Umbilical cord (tissue), 2 donors: ENCODE data around the gene CEP19. TPM values are rescaled to one million over a fixed set of nuclear protein-coding genes. Genes with fewer than 3 reads are reported as not detected.

Experiments used
- DNase-seq: peaks from one replicate; pipeline ENCODE4 v3.0.0-alpha.2; 2015; ENCODE audit warnings: low spot score
- total RNA-seq: library from RNA; depleted of rRNA; stranded (reverse); fragments of >200 nt; gene quantifications from one replicate; pipeline ENCODE4 v1.2.3, GENCODE V29; 2014; ENCODE audit warnings: low replicate concordance; ENCODE audit not compliant: insufficient read depth

The CEP19 gene
- total RNA-seq, 1 donor from 2014 or later: 7.2 TPM

DNA sequence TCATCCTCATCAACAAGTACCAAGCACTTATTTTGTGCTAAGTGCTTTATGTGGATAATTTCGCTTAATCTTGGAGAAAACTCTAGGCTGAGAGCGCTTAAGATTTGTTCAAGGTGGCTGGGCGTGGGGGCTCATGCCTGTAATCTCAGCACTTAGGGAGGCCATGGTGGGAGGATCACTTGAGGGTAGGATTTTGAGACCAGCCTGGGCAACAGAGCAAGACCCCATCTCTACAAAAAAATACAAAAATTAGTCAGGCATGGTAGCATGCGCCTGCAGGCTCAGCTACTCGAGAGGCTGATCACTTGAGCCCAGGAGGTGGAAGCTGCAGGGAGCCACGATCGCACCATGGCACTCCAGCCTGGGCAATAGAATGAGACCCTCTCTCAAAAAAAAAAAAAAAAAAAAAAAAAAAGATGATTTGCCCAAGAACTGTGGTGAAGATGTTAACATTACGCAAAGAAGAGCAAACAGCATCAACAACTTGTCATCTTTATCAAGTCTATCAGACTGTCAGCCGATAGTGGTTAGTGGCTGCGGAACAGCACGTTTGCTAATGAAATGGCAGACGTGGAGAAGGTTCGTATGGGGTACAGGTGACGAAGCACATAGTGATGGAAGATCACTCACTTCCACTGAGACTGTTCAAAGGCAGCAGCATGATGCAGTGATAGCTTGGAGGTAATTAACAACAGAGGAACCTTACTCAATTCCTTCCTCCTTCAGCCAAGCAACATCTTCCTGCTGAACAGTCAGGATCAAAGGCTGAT, 44.8 kb downstream of the CEP19 start:
- no peak for DNase-seq

- DNase-seq: no peak
Observed at GRCh38 chr3:196666001-196666867, 45.8 kb downstream of the CEP19 start.

DNA sequence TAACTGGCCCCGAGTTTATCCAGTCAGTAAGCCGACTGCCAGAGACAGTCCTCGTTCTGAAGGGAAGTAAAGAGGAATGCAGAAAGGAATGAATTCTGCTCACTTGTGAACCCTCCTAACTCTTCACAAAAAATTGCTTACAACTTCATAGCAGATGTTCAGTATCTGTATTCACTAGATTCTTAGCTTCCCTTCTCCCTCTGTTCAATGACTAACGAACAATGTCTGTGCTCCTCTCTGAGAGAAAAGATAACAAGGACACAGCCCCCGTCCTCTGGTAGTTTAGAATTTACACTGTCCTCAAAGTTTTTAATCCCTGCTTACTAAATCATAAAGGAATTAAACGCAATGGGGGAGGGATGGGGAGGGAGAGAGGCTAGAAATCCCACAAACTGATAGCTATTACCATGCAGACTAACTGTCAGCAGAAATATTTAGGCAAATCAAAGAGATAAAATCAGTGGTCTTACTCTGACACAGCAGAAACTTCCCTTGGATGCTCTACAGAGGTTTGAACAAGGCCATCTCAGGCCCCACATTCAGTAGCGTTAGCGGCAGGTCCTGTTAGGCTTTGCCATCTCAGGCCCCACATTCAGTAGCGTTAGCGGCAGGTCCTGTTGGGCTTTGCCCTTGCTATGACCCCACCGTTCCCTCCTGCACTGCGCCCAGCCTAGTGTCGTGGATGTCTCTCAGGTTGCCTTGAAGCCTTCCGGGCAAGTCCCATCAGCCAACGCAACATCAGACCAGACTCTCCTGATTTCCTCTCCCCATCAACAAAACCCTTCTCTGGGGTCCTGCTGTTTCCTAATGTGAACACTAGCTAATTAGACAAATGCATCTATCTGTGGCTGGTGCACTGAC, 49.1 kb downstream of the CEP19 start:
- peak; percentile 74 for DNase-seq

DNA sequence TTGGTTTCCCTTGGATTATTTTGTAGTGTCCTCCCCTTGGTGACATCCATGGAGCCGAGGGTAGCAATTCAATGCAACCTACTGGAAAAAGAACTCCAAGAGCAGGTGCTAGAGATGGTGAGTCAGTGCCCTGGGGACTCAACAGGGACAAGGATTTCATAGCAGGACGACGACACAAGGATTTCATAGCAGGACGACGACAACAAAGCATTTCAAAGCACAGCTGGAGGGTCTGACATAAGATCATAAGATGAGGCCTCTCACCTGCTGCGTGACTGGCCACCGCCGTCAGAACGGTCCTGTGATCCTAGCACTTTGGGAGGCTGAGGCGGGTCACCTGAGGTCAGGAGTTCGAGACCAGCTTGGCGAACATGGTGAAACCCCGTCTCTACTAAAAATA, 50.0 kb downstream of the CEP19 start:
- no peak for DNase-seq

DNA sequence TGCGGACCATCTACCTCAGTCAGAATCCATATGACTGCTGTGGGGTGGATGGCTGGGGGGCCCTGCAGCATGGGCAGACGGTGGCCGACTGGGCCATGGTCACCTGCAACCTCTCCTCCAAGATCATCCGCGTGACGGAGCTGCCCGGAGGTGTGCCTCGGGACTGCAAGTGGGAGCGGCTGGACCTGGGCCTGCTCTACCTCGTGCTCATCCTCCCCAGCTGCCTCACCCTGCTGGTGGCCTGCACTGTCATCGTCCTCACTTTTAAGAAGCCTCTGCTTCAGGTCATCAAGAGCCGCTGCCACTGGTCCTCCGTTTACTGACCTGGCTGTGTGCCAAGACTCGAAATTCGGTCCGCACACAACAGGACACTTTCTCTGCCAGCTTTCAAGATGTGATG, 50.6 kb downstream of the CEP19 start:
- DNase-seq: no peak

- DNase-seq: no peak
Observed at GRCh38 chr3:196660381-196661166, 51.5 kb downstream of the CEP19 start.

- DNase-seq: no peak
Observed at GRCh38 chr3:196659901-196660351, 52.1 kb downstream of the CEP19 start.

Other genes starting within 250 kb of the CEP19 start
- gene RNF168, start 208.5 kb downstream of the CEP19 start, total RNA-seq: 20.2 TPM
- gene SMCO1, start 196.9 kb downstream of the CEP19 start, total RNA-seq: not detected
- 10.1 TPM for gene WDR53, start 143.7 kb downstream of the CEP19 start, total RNA-seq
- gene FBXO45, start 143.6 kb downstream of the CEP19 start, total RNA-seq: 11.8 TPM
- 0.96 TPM for gene NRROS, start 72.6 kb downstream of the CEP19 start, total RNA-seq
- 23.8 TPM for gene PIGX, start 127 bp upstream of the CEP19 start, total RNA-seq
- gene PAK2, start 27.6 kb upstream of the CEP19 start, total RNA-seq: 18.1 TPM
- gene SENP5, start 155.7 kb upstream of the CEP19 start, total RNA-seq: 44.3 TPM
- 37.3 TPM for gene NCBP2, start 230.3 kb upstream of the CEP19 start, total RNA-seq